Stimulated activated CD4-positive, alpha-beta T cell treated with anti-CD3 and anti-CD28 coated beads, Interleukin-15, amount 100 ng/mL, for 48 hours (primary cell): Measurements from ENCODE around the gene INKA2.
"Not testable (repeated sequence)": the region's sequence is repeated elsewhere in the genome, so short reads cannot be mapped to it uniquely, and the experiment has no call there.

Experiments used
- DNase-seq, 2 donors: peaks; one replicate each; pipeline ENCODE4 v3.0.0-alpha.2; 2020; ENCODE audit warnings: low read depth in 2 of 2

Gene INKA2

GRCh38 chr1:111750856-111751255 is 11.7 kb upstream of the INKA2 start:
- DNase-seq, result no peak

GRCh38 chr1:111749628-111750027 is 10.4 kb upstream of the INKA2 start:
- no peak for DNase-seq

GRCh38 chr1:111747947-111748346 is 8.8 kb upstream of the INKA2 start:
- DNase-seq, result no peak

GRCh38 chr1:111747282-111747734 is 8.1 kb upstream of the INKA2 start:
- DNase-seq, result peak; percentile 59 to 75

- no peak for DNase-seq
Observed at GRCh38 chr1:111746614-111746999, 7.4 kb upstream of the INKA2 start.

GRCh38 chr1:111745675-111746613 is 6.7 kb upstream of the INKA2 start:
- DNase-seq, result no peak

GRCh38 chr1:111743679-111744101 is 4.5 kb upstream of the INKA2 start:
- DNase-seq, result no peak

DNA sequence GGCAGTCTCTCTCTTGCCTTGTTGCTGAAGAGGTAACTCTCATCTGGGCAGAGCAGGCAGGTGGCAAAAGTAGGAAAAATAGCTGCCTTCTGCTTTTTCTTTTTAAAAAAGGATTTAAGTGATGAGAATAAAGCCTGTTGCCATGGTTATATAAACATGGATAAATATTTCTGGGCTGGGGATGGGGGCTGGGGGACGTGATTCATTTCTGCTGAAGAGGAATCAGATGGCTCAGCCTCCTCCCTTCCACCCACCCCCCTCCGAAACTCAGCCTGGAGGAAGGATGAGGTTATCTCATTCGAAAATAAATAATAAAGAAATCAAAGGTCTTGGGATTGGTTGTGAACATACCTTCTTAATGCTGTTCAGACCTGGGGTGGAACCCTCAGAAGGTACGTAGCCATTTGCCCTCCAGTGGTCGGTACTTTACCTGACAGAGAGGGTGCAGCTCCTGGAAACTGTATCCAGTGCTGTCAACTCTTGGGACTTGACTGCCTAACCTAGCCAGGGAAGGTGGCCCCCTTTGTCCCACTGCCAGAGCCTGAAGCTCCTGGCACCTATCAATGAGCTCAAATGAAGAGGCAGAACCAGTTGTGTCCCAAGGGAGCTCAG is 3.8 kb upstream of the INKA2 start:
- no peak for DNase-seq

DNA sequence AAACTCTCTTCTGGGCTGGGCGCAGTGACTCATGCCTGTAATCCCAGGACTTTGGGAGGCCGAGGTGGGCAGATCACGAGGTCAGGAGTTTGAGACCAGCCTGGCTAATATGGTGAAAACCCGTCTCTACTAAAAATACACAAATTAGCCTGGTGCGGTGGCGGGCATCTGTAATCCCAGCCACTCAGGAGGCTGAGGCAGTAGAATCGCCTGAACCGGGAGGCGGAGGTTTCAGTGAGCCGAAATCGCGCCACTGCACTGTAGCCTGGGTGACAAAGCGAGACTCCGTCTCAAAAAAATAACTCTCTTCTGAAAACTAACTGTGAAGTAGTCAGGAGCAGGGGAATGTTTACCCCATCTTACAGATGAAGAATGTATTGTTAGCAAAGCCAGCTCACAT is 3.1 kb upstream of the INKA2 start:
- not testable (repeated sequence) for DNase-seq

GRCh38 chr1:111739925-111740765 is 950 bp upstream of the INKA2 start:
- DNase-seq, result no peak

GRCh38 chr1:111738436-111739193 is 580 bp downstream of the INKA2 start:
- DNase-seq, result peak in 1 of 2 donors; percentile 14

DNA sequence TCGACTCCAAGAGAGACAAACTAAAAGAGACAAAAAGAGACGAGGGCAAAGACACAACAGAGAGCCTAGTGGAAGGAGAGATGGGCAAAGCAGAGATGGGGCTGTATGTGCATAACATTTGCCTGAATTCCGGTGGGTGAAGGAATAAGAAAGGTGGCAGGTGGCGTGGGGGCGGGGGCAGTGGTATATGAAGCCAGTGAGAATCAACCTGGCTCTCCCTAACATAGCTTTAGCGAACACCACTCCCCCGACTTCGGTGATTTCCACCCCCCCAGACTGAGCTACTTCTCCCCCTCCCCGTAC is 1.1 kb downstream of the INKA2 start:
- DNase-seq, result no peak

GRCh38 chr1:111737216-111738132 is 1.7 kb downstream of the INKA2 start:
- DNase-seq, result no peak

DNA sequence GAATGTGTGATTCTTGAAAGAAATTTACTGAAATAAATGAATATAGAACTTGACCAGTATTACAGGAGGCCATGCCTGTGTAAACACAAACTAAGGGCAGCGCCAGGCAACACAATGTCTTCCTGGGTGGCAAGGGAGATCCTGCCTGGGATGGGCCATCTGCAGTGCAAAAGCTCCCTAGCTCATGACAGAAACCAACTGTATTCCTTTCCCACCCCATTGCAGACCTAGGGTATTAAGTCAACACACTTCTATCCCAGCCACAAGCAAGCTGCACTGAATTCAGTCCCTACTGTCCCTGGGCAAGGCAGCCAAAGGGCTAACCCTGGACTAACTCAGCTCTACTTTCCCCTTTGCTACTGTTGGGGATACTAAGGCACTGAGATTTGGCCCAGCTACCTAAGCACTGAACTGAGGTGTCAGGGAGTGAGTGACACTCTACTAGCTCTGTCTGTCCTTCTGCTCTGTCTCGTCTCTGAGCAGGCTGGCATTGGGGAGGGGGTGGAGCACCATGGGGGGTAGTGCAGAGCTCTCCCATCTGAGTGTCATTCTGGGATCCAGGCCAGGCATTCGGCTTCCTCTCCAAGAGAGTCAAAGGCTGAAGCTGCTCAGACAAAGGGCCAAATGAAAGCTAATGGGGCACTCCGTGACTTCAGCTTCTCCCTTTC is 2.5 kb downstream of the INKA2 start:
- DNase-seq, result no peak

- no peak for DNase-seq
Observed at GRCh38 chr1:111735858-111736544, 3.2 kb downstream of the INKA2 start.

DNA sequence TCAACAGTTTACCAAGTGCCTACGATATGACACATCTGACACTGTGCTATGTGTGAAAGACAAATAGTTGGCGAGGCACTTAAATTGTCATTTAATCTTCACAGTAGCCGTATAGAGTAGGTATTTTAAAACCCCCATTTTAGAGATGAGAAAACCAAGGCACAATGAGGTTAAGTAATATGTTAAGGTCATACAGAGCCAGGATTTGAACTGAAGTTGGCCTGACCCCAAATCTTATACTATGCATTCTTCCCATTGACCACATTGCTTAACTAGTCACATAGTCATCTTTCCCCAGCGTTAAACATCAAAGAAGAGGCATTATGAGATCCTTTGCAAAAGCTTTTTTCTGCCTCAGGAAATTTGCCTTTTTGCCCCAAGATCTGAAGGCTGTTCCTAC is 3.9 kb downstream of the INKA2 start:
- no peak for DNase-seq

DNA sequence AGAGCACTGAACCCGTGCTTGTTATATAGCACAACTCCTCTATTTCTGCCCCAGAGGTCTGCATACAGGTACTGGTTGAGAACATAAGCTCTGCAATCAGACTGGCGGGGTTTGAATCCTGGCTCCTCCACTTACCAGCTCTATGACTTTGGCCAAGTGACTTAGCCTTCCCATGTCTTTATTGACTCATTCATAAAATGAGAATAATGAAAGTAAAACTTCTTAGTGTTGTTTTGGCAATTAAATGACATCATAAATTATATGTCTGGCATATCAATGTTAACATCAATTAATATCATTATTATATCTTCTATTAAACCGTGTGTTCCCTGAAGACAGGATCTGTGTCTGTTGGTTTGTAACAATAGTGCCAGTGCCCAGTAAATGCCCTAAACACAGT is 4.3 kb downstream of the INKA2 start:
- no peak for DNase-seq

- no peak for DNase-seq
Observed at GRCh38 chr1:111734426-111734825, 4.8 kb downstream of the INKA2 start.

DNA sequence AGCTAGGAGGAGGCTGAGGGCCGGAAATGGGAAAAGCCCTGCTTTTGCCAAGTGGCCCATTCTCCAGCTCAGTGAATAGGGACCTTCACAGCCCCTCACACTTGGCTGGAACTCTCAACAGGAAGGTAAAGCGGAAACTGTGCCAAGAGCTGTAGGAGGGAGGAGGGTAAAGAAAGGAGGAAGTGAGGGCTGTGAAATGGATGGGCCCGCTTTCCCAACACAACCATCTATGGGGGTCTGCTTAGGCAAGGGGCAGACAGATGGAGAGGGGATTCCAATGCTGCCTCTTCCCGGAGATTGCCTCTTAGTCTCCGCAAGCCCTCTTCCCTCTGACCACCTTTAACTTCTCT is 5.2 kb downstream of the INKA2 start:
- no peak for DNase-seq
